Esophagus mucosa (tissue), 1 donor: ENCODE data around the gene MCM3AP. TPM values are rescaled to one million over a fixed set of nuclear protein-coding genes. Genes with fewer than 3 reads are reported as not detected.
"Not testable (repeated sequence)": the region's sequence is repeated elsewhere in the genome, so short reads cannot be mapped to it uniquely, and the experiment has no call there.

Source experiments
- ATAC-seq: fragments of 200-7000 bp; cut with Tn5 transposase; one replicate; pipeline ENCODE4 v1.9.1; 2020
- total RNA-seq: library from RNA; stranded (reverse); gene quantifications from one replicate; pipeline ENCODE4 v1.2.4, GENCODE V29; 2023
- donor health status: DM: yes; HTN: yes; CAD: no.

The MCM3AP gene
- total RNA-seq, 1 donor from 2014 or later, result 53.6 TPM

DNA sequence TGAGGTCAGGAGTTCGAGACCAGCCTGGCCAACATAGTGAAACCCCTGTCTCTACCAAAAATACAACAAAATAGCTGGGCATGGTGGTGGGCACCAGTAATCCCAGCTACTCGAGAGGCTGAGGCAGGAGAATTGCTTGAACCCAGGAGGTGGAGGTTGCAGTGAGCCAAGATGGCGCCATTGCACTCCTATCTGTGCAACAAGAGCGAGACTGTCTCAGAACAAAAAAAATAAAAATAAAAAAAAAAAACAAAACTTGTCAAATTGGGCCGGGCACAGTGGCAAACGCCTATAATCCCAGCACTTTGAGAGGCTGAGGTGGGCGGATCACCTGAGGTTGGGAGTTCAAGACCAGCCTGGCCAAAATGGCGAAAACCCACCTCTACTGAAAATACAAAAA lies 24.8 kb upstream of the MCM3AP start:
- not testable (repeated sequence) for ATAC-seq

DNA sequence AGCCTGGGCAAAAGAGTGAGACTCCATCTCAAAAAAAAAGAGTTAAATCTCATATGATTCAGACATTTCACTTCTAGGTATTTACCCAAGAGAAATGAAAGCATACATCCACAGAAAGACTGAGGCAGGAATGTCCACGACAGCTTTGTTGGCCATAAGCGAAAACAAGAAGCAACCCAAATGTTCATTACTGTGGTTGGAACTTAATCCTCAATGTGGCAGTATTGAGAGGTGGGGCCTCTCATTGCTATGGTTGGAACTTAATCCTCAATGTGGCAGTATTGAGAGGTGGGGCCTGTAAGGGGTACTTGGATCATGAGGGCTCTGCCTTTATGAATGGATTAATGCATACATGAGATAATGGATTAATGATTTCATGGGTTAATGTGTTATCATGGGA lies 23.0 kb upstream of the MCM3AP start:
- ATAC-seq, result no peak

DNA sequence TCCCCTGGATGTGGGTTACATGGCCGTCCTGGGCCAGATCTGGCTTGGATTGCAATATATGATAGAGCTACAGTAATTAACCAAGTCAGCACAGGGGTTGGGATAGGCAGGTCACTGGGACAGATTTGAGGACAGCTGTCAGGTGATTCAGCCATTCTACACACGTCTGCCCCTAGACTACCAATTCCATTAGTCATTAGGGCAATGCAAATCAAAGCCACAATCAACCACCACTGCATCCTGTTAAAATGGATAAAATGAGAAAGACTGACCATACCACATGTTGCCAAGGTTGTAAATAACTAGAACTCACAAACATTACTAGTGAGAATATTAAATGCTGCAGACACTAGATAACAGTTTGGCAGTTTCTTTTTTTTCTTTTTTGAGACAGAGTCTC lies 22.2 kb upstream of the MCM3AP start:
- ATAC-seq, result peak; percentile 65

- ATAC-seq, result no peak
These were observed 19.5 kb upstream of the MCM3AP start for GRCh38 chr21:46304955-46305354.

GRCh38 chr21:46304437-46304836 lies 19.0 kb upstream of the MCM3AP start:
- no peak for ATAC-seq

DNA sequence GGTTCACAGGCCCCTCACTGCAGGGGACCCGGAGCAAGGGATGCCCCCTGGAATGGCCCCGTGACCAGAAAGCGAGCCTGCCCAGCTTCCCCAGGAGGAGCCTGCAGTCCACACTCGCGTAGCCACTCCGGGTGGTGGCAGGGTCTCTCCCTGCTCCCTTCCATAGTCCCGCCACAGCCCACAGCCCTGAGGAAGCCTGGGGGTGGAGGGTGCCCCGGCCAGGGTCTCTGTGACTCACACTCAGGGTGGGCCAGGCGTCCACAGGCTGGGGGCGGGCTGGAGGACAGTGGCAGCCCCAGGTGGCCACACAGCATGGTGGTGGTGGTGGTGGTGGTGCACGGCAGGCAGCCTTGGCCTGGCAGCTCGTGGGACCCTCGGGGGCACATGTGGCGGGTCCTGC lies 16.3 kb upstream of the MCM3AP start:
- ATAC-seq, result peak; percentile 16

DNA sequence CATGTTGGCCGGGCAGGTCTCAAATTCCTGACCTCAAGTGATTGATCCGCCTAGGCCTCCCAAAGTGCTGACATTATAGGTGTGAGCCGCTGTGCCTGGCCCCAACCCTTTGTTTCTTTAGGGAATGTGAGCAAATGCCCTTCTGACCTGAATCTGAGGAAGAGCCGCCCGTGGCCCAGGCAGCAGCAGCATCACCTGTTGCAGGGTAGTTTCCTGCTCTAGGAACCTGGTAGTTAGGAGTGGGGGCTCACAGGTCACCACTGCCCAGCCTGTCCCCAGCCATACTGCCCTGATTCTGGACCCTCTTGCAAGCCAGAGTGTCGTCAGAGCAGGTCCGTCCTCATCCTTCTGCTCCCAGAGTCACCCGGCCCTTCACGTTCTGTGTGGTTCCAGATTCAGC lies 13.8 kb upstream of the MCM3AP start:
- no peak for ATAC-seq

GRCh38 chr21:46297338-46298271 lies 12.2 kb upstream of the MCM3AP start:
- ATAC-seq, result peak; percentile 49

DNA sequence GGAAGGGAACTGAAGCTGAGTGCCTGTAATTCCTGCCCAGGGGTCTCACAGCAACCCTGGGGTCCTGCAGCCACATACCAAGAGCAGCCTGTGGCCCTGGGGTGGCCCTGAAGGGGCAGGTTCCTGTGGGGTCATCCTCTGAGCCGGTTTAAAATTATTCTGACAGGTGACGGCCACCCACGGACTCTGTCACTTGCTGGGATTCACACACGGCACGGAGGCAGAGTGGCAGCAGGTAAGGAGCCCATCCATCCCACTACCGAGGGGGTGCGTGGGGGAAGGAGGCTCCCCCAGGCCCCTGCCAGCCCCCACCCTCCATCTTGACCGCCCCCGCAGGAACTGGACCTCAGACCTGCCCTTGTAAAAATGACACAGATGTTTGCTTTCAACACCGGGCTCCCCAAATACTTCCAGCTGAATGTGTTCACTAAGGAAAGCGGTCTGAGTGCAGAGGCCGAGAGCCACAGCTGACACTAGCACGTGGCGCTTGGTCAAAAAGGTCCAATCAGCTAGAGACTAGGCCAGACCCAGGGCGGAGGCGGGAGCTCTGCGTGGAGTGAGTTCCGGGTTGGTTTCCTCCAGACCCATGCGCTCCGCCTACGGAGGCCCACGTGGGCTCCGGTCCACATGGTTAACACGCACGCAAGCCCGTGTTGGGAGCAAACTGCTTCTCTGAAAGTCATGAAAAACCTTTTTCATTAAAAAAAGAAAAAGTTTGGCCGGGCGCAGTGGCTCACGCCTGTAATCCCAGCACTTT lies 10.8 kb upstream of the MCM3AP start:
- peak; percentile 23 for ATAC-seq

- ATAC-seq, result peak; percentile 16
These were observed 9.9 kb upstream of the MCM3AP start for GRCh38 chr21:46295177-46295770.

GRCh38 chr21:46294647-46295176 lies 9.3 kb upstream of the MCM3AP start:
- ATAC-seq, result no peak

- ATAC-seq, result no peak
These were observed 6.2 kb upstream of the MCM3AP start for GRCh38 chr21:46291561-46291960.

DNA sequence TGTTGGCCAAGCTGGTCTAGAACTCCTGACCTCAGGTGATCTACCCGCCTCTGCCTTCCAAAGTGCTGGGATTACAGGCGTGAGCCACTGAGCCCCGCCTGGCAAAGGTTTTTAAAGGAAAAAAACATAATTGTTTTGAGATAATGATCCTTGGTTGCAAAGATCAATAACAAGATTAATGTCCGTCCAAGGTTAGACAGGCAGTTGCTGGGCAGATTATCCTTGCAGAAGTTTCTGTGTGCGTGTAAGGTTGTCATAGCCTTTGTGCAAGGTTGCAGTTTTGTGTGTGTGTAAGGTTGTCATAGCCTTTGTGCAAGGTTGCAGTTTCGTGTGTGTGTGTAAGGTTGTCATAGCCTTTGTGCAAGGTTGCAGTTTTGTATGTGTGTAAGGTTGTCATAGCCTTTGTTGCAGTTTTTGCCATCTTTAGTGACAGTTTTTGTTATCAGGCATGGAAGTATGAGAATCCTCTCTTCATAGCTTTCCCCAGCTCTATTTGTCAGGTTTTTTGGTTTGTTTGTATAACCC lies 4.3 kb upstream of the MCM3AP start:
- ATAC-seq, result no peak

DNA sequence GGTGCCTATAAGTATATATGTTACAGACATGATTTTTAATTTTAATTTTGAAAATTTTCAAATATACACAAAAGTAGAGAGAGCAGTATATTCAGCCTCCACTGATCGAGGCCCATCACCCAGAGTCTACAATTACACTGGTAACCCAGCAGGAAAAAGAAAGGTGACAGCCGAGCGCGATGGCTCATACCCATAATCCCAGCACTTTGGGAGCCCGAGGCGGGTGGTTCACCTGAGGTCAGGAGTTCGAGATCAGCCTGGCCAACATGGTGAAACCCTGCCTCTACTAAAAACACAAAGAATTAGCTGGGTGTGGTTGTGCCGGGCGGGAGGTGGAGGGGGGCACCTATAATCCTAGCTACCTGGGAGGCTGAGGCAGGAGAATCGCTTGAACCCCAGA lies 2.1 kb upstream of the MCM3AP start:
- ATAC-seq, result no peak

DNA sequence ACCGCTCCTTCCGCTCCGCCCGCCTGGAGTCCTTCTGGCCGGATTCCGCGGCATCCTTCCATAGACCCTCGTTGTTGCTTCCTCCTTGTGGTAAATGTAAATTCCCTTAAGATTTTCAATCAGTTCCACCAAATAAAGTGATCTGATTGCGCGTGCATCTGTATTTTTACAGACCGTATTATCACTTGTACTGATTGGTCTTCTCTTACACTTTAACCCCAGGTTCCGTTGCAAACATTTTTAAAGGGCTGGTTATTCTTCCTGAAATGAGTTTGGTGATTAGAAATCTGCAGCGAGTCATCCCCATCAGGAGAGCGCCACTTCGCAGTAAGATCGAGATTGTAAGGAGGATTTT lies 1.2 kb upstream of the MCM3AP start:
- no peak for ATAC-seq

DNA sequence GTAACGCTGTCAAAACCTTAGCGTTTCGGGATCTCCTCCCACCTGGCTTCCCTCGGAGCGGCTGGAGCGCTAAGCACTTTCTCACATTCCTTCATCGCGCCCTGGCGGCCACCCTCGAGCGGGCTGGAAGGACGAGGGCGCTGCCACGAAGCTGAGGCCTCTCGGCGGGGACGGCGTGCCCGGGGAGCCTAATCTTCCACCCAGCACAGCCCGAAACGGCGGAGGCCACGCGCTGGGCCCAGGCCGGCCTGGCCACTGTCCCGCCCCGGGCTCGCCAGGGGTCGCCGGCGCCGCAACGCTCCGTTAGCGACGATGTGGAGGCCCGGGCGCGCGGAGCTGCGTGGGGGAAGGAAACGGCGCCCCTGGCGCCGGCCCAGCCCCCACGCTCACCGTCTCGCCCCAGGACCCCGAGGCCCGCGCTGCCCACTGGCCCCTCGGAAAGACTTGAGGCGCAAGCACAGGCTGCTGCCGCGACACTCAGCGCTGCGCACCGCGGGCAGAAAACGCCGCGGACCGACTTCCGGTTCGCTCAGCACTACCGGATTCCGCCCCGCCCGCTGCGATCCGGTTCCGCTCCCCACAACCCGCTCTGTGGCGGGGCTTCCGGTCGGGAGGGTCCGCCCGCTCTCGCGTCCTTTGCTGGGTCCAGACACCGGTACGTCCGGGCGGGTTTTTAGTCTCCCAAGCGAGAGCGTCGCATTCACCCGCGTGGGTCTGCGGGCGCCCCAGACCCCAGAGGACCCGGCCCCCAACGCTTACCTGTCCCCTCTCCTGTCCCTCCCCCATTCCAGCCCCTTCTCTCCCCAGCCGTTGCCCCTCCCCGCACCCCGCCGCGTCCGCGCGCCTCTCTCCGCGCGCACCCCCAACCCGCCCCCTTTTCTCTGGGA lies 593 bp upstream of the MCM3AP start, which contains the start of gene YBEY:
TSS of gene YBEY (plus strand) at position 582 of the 887 bp plus-strand sequence. CDS start 572 bp downstream, outside the sequence.
- ATAC-seq, result peak; percentile 92

GRCh38 chr21:46284733-46285132 lies 678 bp downstream of the MCM3AP start:
- no peak for ATAC-seq

GRCh38 chr21:46284077-46284644 lies 1.2 kb downstream of the MCM3AP start:
- ATAC-seq, result no peak

GRCh38 chr21:46274797-46275390 lies 10.5 kb downstream of the MCM3AP start:
- no peak for ATAC-seq

DNA sequence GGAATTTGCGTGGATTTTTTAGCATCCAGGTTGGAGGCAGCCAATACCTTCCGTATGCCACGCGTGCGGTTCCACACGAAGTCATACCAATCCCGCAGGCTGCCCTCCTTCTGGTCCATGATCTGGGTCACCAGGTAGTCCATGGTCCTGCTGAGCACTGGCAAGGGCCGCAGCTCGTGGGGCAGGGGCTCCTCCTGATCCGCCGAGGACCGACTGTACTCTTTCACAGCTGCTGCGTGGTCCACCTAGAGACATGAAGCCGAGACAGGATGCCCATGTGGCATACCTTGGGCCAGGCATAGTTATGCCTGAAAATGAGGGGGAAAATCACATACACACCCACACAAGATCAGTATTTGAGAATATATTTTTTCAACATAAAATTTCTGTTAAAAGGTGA lies 12.1 kb downstream of the MCM3AP start:
- ATAC-seq, result no peak

- peak; percentile 39 for ATAC-seq
These were observed 15.9 kb downstream of the MCM3AP start for GRCh38 chr21:46269466-46269865.
